Upper lobe of right lung (tissue), 1 donor: ENCODE results near the gene COQ4. TPM values are rescaled to one million over a fixed set of nuclear protein-coding genes. Genes with fewer than 3 reads are reported as not detected.

ENCODE experiments used
- ATAC-seq: fragments of 200-7000 bp; cut with Tn5 transposase; one replicate; pipeline ENCODE4 v1.9.1; 2020; ENCODE audit warnings: mild to moderate bottlenecking, moderate library complexity
- DNase-seq: peaks from one replicate; pipeline ENCODE4 v3.0.0-alpha.2; 2020
- H3K27ac ChIP-seq: fragments of 200-600 bp; one replicate; pipeline ENCODE4 v1.8.0; 2022
- H3K27me3 ChIP-seq: fragments of 200-600 bp; one replicate; pipeline ENCODE4 v1.8.0; 2022; ENCODE audit warnings: mild to moderate bottlenecking
- H3K36me3 ChIP-seq: fragments of 200-600 bp; one replicate; pipeline ENCODE4 v1.8.0; 2022
- H3K4me1 ChIP-seq: fragments of 200-600 bp; one replicate; pipeline ENCODE4 v1.8.0; 2022
- H3K4me3 ChIP-seq: fragments of 200-600 bp; one replicate; pipeline ENCODE4 v1.8.0; 2022; ENCODE audit warnings: mild to moderate bottlenecking
- H3K9me3 ChIP-seq: fragments of 200-600 bp; one replicate; pipeline ENCODE4 v1.8.0; 2022
- intact Hi-C: fragments of 100-400 bp; cut with DNase I; formaldehyde crosslinking; loops from one replicate; pipeline ENCODE4 v1.11.0; 2022
- long read RNA-seq: library from polyadenylated mRNA; unstranded; transcript quantifications from one replicate; pipeline ENCODE4 v2.0.0, GENCODE V29; 2021
- total RNA-seq: library from RNA; stranded (reverse); fragmentation: NEBNext Ultra II Directional; extraction: Animal tissue kit (Norgen Biotek cat#: 25700); gene quantifications from one replicate; pipeline ENCODE4 v1.2.1, GENCODE V29; 2021
- TF ChIP-seq, protein P1 (sequence below): fragments of 200-600 bp; IDR thresholded peaks from one replicate; pipeline ENCODE4 v1.8.0; 2022; ENCODE audit warnings: antibody characterized with exemption
- donor health status: DM: no; HTN: yes; CAD: no; lungs with severe emphysema.

The COQ4 gene
- 31.0 TPM for total RNA-seq
- long read RNA-seq, transcript COQ4-201 (7 exons, 1,548 nt), result major isoform, 18 of 37 reads
- long read RNA-seq, partial matches to known transcripts, result 8 of 37 reads
- long read RNA-seq, other reads (novel, unspliced or antisense), result 7 of 37 reads

DNA sequence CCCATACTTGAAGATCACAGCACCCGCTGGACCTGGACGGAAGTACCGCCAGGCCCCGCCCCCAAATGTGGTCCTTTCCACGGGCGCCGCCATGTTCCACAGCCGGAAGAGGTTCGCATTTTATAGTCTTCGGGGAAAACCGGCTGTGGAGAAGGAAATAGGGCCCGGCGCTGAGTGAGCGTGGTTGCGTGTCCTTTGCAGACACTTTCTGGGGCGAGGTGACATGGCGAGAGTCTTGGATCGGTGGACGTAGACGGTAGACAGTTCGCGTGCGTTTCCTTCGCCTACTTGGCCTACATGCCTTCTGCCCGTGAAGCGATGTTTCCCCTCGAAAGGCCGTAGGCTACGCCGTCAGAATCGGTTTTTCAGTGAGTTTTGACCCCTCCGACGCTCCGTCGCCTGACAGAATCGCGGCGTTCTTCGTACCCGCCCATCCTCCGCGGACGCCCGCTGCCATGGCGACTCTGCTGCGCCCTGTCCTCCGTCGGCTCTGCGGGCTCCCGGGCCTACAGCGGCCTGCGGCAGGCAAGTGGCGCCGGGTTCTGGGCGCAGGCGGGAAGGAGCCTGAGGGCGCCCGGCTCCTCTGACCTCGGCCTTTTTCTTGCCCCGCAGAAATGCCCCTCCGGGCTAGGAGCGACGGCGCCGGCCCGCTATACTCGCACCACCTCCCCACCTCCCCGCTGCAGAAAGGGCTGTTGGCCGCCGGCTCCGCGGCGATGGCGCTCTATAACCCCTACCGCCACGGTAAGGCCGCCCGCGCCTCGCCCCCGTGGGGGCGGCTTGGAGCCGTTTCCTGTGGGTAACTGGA, at the start of gene COQ4, which contains the start of gene TRUB2:
COQ4 (plus strand) TSS at position 436 of the 808 bp plus-strand sequence; CDS start at position 456, 20 bp downstream.
TRUB2 (minus strand) TSS at position 44 of the 808 bp plus-strand sequence; CDS start at position 5, 39 bp downstream.
- intact Hi-C loops, result no loop called here
- Histone ChIP-seq H3K27me3 (no peaks in the 10 kb centered on the region), H3K36me3 (peaks cover 21% of the 10 kb centered on the region), H3K4me3 (peak within 1 kb of the TSS; percentile 73), H3K27ac (peak within 1 kb of the TSS; percentile 89), H3K4me1 (peaks cover 18% of the 10 kb centered on the region), H3K9me3 (no peaks in the 10 kb centered on the region)
- TF ChIP-seq, protein P1, sequence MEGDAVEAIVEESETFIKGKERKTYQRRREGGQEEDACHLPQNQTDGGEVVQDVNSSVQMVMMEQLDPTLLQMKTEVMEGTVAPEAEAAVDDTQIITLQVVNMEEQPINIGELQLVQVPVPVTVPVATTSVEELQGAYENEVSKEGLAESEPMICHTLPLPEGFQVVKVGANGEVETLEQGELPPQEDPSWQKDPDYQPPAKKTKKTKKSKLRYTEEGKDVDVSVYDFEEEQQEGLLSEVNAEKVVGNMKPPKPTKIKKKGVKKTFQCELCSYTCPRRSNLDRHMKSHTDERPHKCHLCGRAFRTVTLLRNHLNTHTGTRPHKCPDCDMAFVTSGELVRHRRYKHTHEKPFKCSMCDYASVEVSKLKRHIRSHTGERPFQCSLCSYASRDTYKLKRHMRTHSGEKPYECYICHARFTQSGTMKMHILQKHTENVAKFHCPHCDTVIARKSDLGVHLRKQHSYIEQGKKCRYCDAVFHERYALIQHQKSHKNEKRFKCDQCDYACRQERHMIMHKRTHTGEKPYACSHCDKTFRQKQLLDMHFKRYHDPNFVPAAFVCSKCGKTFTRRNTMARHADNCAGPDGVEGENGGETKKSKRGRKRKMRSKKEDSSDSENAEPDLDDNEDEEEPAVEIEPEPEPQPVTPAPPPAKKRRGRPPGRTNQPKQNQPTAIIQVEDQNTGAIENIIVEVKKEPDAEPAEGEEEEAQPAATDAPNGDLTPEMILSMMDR, result no peak
- peak; percentile 96 for DNase-seq
- peak; percentile 98 for ATAC-seq

DNA sequence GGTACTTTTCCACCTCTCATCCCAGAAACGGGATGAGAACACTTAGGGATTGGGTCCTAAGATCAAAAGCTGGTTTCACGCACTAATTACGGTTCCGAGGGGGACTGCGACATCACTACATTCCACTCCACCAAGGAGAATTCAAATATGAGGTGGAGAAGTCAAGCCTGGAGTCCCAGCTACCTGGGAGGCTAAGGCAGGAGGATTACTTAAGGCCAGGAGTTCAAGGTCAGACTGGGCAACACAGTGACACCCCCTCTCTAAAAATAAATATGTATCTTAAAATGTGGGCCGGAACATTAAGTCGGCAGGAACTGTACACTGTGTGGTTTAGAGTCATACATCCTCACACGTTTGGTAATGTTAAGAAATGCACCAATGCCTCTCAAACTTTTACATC, 48.4 kb upstream of the COQ4 start:
- no peak for ATAC-seq
- intact Hi-C loops, result no loop called here

DNA sequence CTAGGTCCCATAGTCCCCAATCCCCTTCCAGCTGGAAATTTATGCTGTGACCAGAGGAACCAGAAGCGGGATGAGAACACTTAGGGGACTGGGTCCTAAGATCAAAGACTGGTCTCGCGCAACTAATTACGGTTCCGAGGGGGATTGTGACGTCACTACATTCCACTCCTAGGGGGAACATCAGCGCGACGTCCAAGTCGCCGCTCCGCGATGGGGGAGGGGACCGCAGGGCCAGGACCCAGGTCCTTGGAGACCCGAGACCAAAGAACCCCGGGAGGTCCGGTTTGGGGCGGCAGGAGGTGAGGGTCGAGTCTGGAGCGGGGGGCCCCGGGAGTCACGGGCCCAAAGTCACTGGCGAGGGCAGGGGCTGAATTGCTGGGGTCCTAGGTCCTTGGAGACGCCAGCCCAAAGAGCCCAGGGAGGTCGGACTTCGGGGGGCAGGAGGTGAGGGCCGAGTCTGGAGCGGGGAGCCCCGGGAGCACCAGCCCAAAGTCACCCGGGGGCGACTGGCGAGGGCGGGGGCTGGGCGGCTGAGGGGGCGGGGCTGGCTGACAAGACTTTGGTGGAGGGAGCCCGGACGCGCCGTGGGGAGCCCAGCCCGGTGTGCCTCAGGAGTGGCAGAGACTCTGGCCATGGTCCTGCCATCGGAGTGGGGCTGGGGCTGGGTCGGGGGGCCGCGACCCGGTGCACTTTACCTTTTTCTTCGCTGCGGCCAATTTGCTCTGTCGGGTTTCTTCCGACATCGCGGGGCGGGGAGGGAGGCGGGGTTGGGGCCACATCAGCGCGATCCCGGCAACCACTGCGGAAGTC, 47.2 kb upstream of the COQ4 start, which contains the start of gene GOLGA2:
GOLGA2 (minus strand) TSS at position 810 of the 810 bp plus-strand sequence; CDS start at position 779, 31 bp downstream.
- DNase-seq, result no peak
- ATAC-seq, result peak; percentile 69
- H3K9me3 ChIP-seq, result no peaks in the 10 kb centered on the region
- TF ChIP-seq, protein P1, result no peak
- H3K4me3 ChIP-seq, result peak within 1 kb of the TSS; percentile 90
- no peaks in the 10 kb centered on the region for H3K27me3 ChIP-seq
- peaks cover 29% of the 10 kb centered on the region for H3K36me3 ChIP-seq
- H3K4me1 ChIP-seq, result peaks cover 31% of the 10 kb centered on the region
- H3K27ac ChIP-seq, result peak within 1 kb of the TSS; percentile 86
- intact Hi-C loops, result no loop called here

More for the DNA sequence above, 48.4 kb upstream of the COQ4 start:
- TF ChIP-seq, protein P1, result no peak
- H3K36me3 ChIP-seq, result peaks cover 35% of the 10 kb centered on the region
- no peaks in the 10 kb centered on the region for H3K9me3 ChIP-seq
- H3K4me3 ChIP-seq, result peak overlapping the region; percentile 90
- H3K27me3 ChIP-seq, result no peaks in the 10 kb centered on the region
- H3K27ac ChIP-seq, result no peak overlapping the region
- DNase-seq, result no peak
- peaks cover 23% of the 10 kb centered on the region for H3K4me1 ChIP-seq

DNA sequence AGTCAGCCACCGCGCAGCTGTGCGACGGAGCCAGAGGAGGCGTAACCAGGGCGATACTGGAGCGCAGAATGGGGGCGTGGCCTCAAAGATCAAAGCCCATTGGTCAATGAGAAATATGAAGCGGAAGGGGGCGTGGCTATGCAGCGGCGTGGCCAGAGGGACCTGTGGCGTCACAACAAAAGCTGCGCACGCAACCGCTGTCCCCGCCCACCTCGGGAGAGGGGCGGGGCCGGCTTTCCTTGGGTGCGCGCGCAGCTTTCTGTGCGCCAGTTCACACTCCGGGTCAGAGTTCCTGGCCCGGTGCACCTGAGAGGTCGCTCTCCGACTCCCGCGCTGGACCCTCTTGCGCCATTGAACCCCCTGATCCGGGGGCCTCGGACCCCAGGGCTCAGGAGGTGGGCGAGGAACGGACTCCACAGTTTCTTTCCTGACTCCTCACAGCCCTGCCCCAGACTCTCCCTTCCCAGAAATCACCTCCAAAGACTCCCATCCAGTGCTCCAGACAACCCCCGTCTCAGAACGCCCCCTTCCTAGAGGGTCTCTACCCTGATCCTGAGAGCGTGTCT, 46.5 kb upstream of the COQ4 start, which contains the start of gene SWI5:
SWI5 (plus strand) TSS at position 269 of the 566 bp plus-strand sequence.
- Histone ChIP-seq H3K9me3 (no peaks in the 10 kb centered on the region), H3K27ac (peak within 1 kb of the TSS; percentile 86), H3K27me3 (no peaks in the 10 kb centered on the region), H3K36me3 (peaks cover 23% of the 10 kb centered on the region), H3K4me3 (peak within 1 kb of the TSS; percentile 90), H3K4me1 (peaks cover 31% of the 10 kb centered on the region)
- intact Hi-C loops, result no loop called here
- DNase-seq, result peak; percentile 99
- ATAC-seq, result peak; percentile 98
- TF ChIP-seq, protein P1, result no peak
